Mesendoderm (in vitro differentiated cells): ENCODE results near the gene PCBP3.

Source experiments
- DNase-seq: peaks from one replicate; pipeline ENCODE4 v3.0.0; 2013
- H2AK5ac ChIP-seq: 2 replicates; pipeline ENCODE4 v1.6.1; 2013; ENCODE audit warnings: low read length, inconsistent platforms
- H2BK120ac ChIP-seq: 2 replicates; pipeline ENCODE4 v1.6.1; 2013; ENCODE audit warnings: low read depth, mild to moderate bottlenecking, low read length, moderate library complexity, mixed read lengths
- H2BK15ac ChIP-seq: replicated peaks from 2 replicates; pipeline ENCODE4 v1.6.1; 2013; ENCODE audit warnings: low read depth, mild to moderate bottlenecking, moderate library complexity
- H2BK5ac ChIP-seq: 2 replicates; pipeline ENCODE4 v1.6.1; 2013; ENCODE audit warnings: low read length, inconsistent platforms
- H3K18ac ChIP-seq: 2 replicates; pipeline ENCODE4 v1.6.1; 2013; ENCODE audit warnings: mild to moderate bottlenecking, low read length, mixed read lengths
- H3K23ac ChIP-seq: one replicate; pipeline ENCODE4 v1.6.1; 2013; ENCODE audit warnings: low read length
- H3K27ac ChIP-seq: 2 replicates; pipeline ENCODE4 v1.5.1; 2013; ENCODE audit warnings: low read depth, mild to moderate bottlenecking, inconsistent platforms, low read length, moderate library complexity
- H3K27me3 ChIP-seq: 2 replicates; pipeline ENCODE4 v1.6.1; 2013; ENCODE audit warnings: low read length, control low read depth, mild to moderate bottlenecking, inconsistent platforms; ENCODE audit not compliant: insufficient read depth, poor library complexity
- H3K36me3 ChIP-seq: 2 replicates; pipeline ENCODE4 v1.6.1; 2013; ENCODE audit warnings: low read length, inconsistent platforms; ENCODE audit not compliant: control insufficient read depth, insufficient read depth
- H3K4ac ChIP-seq: one replicate; pipeline ENCODE4 v1.6.1; 2013; ENCODE audit warnings: low read depth, mild to moderate bottlenecking, low read length, moderate library complexity
- H3K4me1 ChIP-seq: 2 replicates; pipeline ENCODE4 v1.6.1; 2013; ENCODE audit warnings: low read depth, low read length, inconsistent platforms; ENCODE audit not compliant: control insufficient read depth
- H3K4me2 ChIP-seq: 2 replicates; pipeline ENCODE4 v1.6.1; 2013; ENCODE audit warnings: low read length
- H3K4me3 ChIP-seq: 2 replicates; pipeline ENCODE4 v1.5.1; 2013; ENCODE audit warnings: mild to moderate bottlenecking, low read length
- H3K56ac ChIP-seq: one replicate; pipeline ENCODE4 v1.6.1; 2013; ENCODE audit warnings: low read length
- H3K79me1 ChIP-seq: 2 replicates; pipeline ENCODE4 v1.6.1; 2013; ENCODE audit warnings: low read length, inconsistent platforms
- H3K79me2 ChIP-seq: 2 replicates; pipeline ENCODE4 v1.6.1; 2013; ENCODE audit warnings: mild to moderate bottlenecking, low read length; ENCODE audit not compliant: control insufficient read depth, insufficient read depth
- H3K9ac ChIP-seq: 2 replicates; pipeline ENCODE4 v1.6.1; 2013; ENCODE audit warnings: low read length, inconsistent platforms
- H4K5ac ChIP-seq: one replicate; pipeline ENCODE4 v1.6.1; 2013; ENCODE audit warnings: low read length
- H4K8ac ChIP-seq: one replicate; pipeline ENCODE4 v1.6.1; 2013; ENCODE audit warnings: low read depth, mild to moderate bottlenecking, control low read depth, low read length, moderate library complexity
- WGBS: extraction: QIAGEN DNeasy Blood & Tissue Kit; methylation state at CpG from one replicate; pipeline ENCODE4 v1.1.7; 2013; ENCODE audit warnings: low lambda C conversion rate, missing lambda C conversion rate; ENCODE audit not compliant: insufficient coverage; ENCODE audit errors: extremely low coverage; 5-methylcytosine and 5-hydroxymethylcytosine counted together

PCBP3 gene

GRCh38 chr21:45868488-45868887 is 225.0 kb downstream of the PCBP3 start:
- H2BK120ac ChIP-seq, result no peak overlapping the region
- H3K18ac ChIP-seq, result no peak overlapping the region
- no peak overlapping the region for H3K23ac ChIP-seq
- H3K27ac ChIP-seq, result no peak overlapping the region
- no peak overlapping the region for H3K4ac ChIP-seq
- DNase-seq, result no peak
- H4K5ac ChIP-seq, result no peak overlapping the region
- WGBS, result no CpG with 5 or more reads among the region's 22 CpGs
- H4K8ac ChIP-seq, result no peak overlapping the region
- no peak overlapping the region for H2AK5ac ChIP-seq
- H2BK5ac ChIP-seq, result no peak overlapping the region
- no peaks in the 10 kb centered on the region for H3K27me3 ChIP-seq
- no peak overlapping the region for H3K4me3 ChIP-seq
- no peaks in the 10 kb centered on the region for H3K79me2 ChIP-seq
- H2BK15ac ChIP-seq, result no peak overlapping the region
- no peak overlapping the region for H3K4me2 ChIP-seq
- no peak overlapping the region for H3K56ac ChIP-seq
- no peak overlapping the region for H3K9ac ChIP-seq
- H3K79me1 ChIP-seq, result no peaks in the 10 kb centered on the region
- no peaks in the 10 kb centered on the region for H3K36me3 ChIP-seq
- H3K4me1 ChIP-seq, result no peaks in the 10 kb centered on the region

DNA sequence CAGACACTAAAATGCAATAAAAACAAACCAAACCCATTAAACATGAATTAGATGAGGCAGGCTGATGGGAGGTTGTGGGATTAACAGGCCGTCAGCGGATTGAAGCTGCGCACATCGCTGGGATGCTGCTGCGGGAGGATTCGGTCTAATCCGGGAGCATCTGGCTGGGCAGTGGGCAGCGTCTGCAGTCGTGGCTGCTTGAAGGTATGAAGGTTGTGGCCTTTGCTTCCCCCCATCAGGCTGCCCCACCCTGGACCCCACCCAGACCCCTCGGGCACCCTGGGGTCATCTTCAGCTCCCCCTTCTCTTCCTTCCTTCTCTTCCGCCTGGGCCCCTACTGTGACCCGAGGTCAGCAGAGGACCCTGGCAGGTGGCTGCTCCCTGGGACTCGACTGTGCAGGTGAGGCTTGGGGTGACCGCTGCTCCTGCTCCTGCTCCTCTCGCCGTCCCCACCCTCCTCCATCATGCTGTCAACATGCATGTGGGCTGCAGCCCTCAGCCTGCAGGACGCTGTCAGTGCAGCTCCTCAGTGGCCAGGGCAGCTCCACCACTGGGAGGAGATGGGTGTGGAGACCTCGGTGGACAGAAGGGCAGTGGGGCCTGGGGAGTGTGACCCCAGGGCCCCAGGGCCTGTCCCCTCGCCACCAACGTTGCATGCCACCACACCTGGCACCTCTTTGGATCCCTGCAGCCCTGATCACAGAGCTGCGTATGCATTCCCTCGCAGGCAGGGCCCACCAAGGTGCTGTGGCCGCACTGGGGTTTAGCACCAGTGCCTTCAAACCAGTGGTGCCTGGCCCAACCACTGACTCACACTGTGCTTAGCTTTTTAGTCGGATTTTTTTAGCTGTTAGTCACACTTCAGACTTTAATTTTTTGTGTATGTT is 225.8 kb downstream of the PCBP3 start:
- no peak overlapping the region for H3K27ac ChIP-seq
- no peak overlapping the region for H3K4ac ChIP-seq
- H3K56ac ChIP-seq, result no peak overlapping the region
- no peak overlapping the region for H2BK5ac ChIP-seq
- no peaks in the 10 kb centered on the region for H3K79me2 ChIP-seq
- no peak overlapping the region for H2AK5ac ChIP-seq
- H3K4me3 ChIP-seq, result no peak overlapping the region
- H3K9ac ChIP-seq, result no peak overlapping the region
- no peak overlapping the region for H4K8ac ChIP-seq
- H3K23ac ChIP-seq, result no peak overlapping the region
- H3K18ac ChIP-seq, result no peak overlapping the region
- no CpG with 5 or more reads among the region's 24 CpGs for WGBS
- H3K4me1 ChIP-seq, result no peaks in the 10 kb centered on the region
- no peak overlapping the region for H2BK120ac ChIP-seq
- no peaks in the 10 kb centered on the region for H3K79me1 ChIP-seq
- DNase-seq, result no peak
- H4K5ac ChIP-seq, result no peak overlapping the region
- no peak overlapping the region for H2BK15ac ChIP-seq
- H3K36me3 ChIP-seq, result no peaks in the 10 kb centered on the region
- no peak overlapping the region for H3K4me2 ChIP-seq
- H3K27me3 ChIP-seq, result no peaks in the 10 kb centered on the region

DNA sequence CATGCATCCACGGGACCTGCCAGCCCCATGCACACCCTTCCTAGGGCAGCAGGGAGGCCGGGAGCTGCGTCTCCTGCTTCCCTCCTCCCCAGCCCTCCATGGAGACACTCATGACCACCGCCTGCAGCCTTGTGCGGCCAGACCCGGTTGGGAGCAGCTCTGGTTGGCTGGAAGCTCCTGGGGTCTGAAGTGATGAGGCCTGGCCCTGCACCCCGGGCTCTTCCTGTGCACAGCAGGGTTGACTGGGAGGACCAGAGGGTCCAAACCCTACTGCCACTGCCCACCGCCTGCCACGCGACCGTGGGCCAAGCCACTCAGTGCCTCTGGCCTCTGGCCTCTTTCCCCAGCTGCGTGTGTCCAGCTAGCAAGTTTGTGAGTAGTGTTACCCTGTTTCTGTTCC is 226.9 kb downstream of the PCBP3 start:
- no peaks in the 10 kb centered on the region for H3K36me3 ChIP-seq
- H3K27ac ChIP-seq, result no peak overlapping the region
- no CpG with 5 or more reads among the region's 12 CpGs for WGBS
- no peak overlapping the region for H2BK120ac ChIP-seq
- no peak overlapping the region for H2BK5ac ChIP-seq
- H3K4me1 ChIP-seq, result no peaks in the 10 kb centered on the region
- no peak overlapping the region for H4K5ac ChIP-seq
- no peak overlapping the region for H4K8ac ChIP-seq
- no peak overlapping the region for H3K18ac ChIP-seq
- H3K9ac ChIP-seq, result no peak overlapping the region
- no peak overlapping the region for H2BK15ac ChIP-seq
- H3K27me3 ChIP-seq, result no peaks in the 10 kb centered on the region
- H3K56ac ChIP-seq, result no peak overlapping the region
- no peak overlapping the region for H3K4me3 ChIP-seq
- no peak overlapping the region for H3K23ac ChIP-seq
- no peaks in the 10 kb centered on the region for H3K79me1 ChIP-seq
- H3K4me2 ChIP-seq, result no peak overlapping the region
- H3K79me2 ChIP-seq, result no peaks in the 10 kb centered on the region
- no peak overlapping the region for H3K4ac ChIP-seq
- no peak for DNase-seq
- no peak overlapping the region for H2AK5ac ChIP-seq

- Histone ChIP-seq H2BK15ac (no peak overlapping the region), H3K23ac (no peak overlapping the region), H2BK120ac (no peak overlapping the region), H3K4me3 (no peak overlapping the region), H4K8ac (no peak overlapping the region), H3K36me3 (no peaks in the 10 kb centered on the region), H2AK5ac (no peak overlapping the region), H2BK5ac (no peak overlapping the region), H3K18ac (no peak overlapping the region), H3K4me2 (no peak overlapping the region), H3K4me1 (no peaks in the 10 kb centered on the region), H3K27ac (no peak overlapping the region), H3K27me3 (no peaks in the 10 kb centered on the region), H3K56ac (no peak overlapping the region), H3K9ac (no peak overlapping the region), H3K79me2 (no peaks in the 10 kb centered on the region), H4K5ac (no peak overlapping the region), H3K4ac (no peak overlapping the region), H3K79me1 (no peaks in the 10 kb centered on the region)
- DNase-seq, result no peak
- WGBS, result no CpG with 5 or more reads among the region's 17 CpGs
Measured at GRCh38 chr21:45870851-45871615, 227.5 kb downstream of the PCBP3 start.

DNA sequence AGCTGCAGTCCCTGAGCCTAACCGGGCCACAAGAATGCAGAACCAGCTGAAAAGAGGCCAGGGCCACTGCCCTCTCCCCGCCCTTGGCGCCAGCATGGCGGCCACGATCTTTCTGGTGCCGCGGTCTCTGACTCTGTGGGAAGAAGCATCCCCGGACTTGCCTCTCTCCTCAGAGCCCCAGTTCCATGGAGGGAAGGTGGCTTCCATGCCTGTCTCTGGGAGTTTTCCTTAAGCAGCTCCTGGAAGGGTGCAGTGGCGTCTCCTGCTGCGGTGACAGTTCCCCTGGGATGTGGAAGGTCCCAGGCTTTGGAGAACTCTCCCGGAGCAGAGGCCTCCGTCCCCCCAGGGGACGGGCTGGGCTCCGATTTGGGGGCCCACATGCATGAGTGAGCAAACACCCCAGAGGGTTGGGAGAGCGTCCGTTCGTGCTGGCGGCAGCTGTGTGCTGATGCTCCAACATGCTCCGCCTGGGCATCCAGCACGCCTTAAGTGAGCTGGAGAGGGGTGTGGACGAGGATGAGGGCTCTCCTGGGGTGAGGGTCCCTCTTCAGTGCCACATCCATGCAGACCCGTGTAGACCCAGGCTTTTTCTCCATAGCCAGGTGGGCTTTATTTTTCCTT is 228.2 kb downstream of the PCBP3 start:
- H3K4me1 ChIP-seq, result no peaks in the 10 kb centered on the region
- WGBS, result no CpG with 5 or more reads among the region's 22 CpGs
- H3K4me3 ChIP-seq, result no peak overlapping the region
- H3K9ac ChIP-seq, result no peak overlapping the region
- H2BK5ac ChIP-seq, result no peak overlapping the region
- no peak overlapping the region for H2BK120ac ChIP-seq
- H3K4ac ChIP-seq, result no peak overlapping the region
- DNase-seq, result no peak
- H4K8ac ChIP-seq, result no peak overlapping the region
- H2BK15ac ChIP-seq, result no peak overlapping the region
- H3K79me2 ChIP-seq, result no peaks in the 10 kb centered on the region
- no peak overlapping the region for H3K4me2 ChIP-seq
- no peak overlapping the region for H3K23ac ChIP-seq
- H3K18ac ChIP-seq, result no peak overlapping the region
- H3K79me1 ChIP-seq, result no peaks in the 10 kb centered on the region
- H3K56ac ChIP-seq, result no peak overlapping the region
- H3K27me3 ChIP-seq, result no peaks in the 10 kb centered on the region
- no peak overlapping the region for H3K27ac ChIP-seq
- H2AK5ac ChIP-seq, result no peak overlapping the region
- no peak overlapping the region for H4K5ac ChIP-seq
- H3K36me3 ChIP-seq, result no peaks in the 10 kb centered on the region
